ENCODE measurements around the gene TANGO6. TPM values are rescaled to one million over a fixed set of nuclear protein-coding genes. Genes with fewer than 3 reads are reported as not detected.

TANGO6 gene
- total and polyA plus RNA-seq, 2 of the 8 experiments (the other 6 are each of a cell fraction or from before 2014, with no cell fraction given) = 5.0 to 19.5 TPM

DNA sequence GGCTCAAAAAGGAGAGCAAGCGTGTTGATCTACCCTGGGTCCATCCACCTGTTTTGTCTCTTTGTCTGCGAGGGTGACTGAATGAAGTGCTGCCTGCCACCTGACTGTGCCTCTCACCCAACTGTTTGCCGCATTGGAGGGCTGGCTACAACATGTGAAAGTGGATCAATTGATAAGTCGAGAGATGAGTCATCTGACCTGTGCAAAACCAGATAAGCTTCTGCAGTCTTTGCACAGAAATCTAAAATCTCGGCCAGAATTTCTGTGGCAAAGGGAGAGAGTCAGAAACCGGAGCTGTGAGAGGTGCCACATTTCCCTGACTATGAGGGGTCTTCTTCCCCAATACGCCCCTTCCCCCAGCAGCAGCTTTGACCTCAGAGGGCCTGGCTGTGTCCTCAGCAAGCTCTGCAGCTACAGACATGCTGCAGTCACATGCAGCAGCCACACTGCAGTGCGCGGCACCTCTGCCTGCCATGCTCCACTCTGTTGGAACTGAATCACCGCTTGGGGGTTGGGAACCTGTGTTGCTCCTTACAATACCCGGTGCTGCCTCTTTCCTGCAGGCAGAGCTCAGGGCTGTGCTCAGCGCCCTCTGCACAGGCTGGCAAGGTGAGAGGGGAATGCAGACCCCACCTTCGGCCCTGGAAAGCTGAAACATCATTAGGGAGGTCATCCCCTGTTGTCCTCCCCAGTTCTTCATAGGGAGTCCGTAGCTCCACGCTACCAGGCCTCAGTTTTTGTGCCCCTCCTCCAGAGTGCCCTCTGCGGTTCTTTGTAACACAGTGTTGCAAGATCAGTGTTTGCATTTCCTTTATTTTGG, 246.0 kb downstream of the TANGO6 start (continued):
- TF ChIP-seq, protein P1, sequence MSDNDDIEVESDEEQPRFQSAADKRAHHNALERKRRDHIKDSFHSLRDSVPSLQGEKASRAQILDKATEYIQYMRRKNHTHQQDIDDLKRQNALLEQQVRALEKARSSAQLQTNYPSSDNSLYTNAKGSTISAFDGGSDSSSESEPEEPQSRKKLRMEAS (IDR thresholded peaks at IDR 0.05) = peak; percentile 26; the same call in 1 of the 2 replicates
- no peak for TF ChIP-seq EGR1 (IDR thresholded peaks at IDR 0.05; ENCODE audit: borderline replicate concordance, low read depth, low read length)
- no peak for TF ChIP-seq CHD1 (IDR thresholded peaks at IDR 0.05; ENCODE audit: low read depth, low read length)
